CMK (cell line): Measurements from ENCODE around the gene CNNM3.

Experiments
- DNase-seq: peaks from one replicate; pipeline ENCODE4 v3.0.0-alpha.2; 2010; ENCODE audit warnings: low read depth

The CNNM3 gene

GRCh38 chr2:96819128-96819875 lies 3.2 kb downstream of the CNNM3 start:
- peak; percentile 45 for DNase-seq

GRCh38 chr2:96819876-96820511 lies 3.9 kb downstream of the CNNM3 start:
- DNase-seq, result no peak

- DNase-seq, result no peak
These were observed 5.1 kb downstream of the CNNM3 start for GRCh38 chr2:96821113-96821675.

GRCh38 chr2:96822786-96823185 lies 6.7 kb downstream of the CNNM3 start:
- DNase-seq, result no peak

GRCh38 chr2:96823198-96823597 lies 7.1 kb downstream of the CNNM3 start:
- no peak for DNase-seq

- DNase-seq, result no peak
These were observed 8.2 kb downstream of the CNNM3 start for GRCh38 chr2:96824079-96824870.

GRCh38 chr2:96825057-96825456 lies 9.0 kb downstream of the CNNM3 start:
- DNase-seq, result no peak

- DNase-seq, result no peak
These were observed 10.6 kb downstream of the CNNM3 start for GRCh38 chr2:96826546-96827278.

GRCh38 chr2:96828436-96828835 lies 12.4 kb downstream of the CNNM3 start:
- no peak for DNase-seq

- no peak for DNase-seq
These were observed 12.8 kb downstream of the CNNM3 start for GRCh38 chr2:96828874-96829273.

- no peak for DNase-seq
These were observed 14.0 kb downstream of the CNNM3 start for GRCh38 chr2:96830044-96830562.

GRCh38 chr2:96831679-96832078 lies 15.6 kb downstream of the CNNM3 start:
- no peak for DNase-seq

- DNase-seq, result no peak
These were observed 16.3 kb downstream of the CNNM3 start for GRCh38 chr2:96832408-96832753.

- DNase-seq, result no peak
These were observed 16.9 kb downstream of the CNNM3 start for GRCh38 chr2:96832754-96833507.

GRCh38 chr2:96835830-96836229 lies 19.8 kb downstream of the CNNM3 start:
- DNase-seq, result no peak

GRCh38 chr2:96837575-96837974 lies 21.5 kb downstream of the CNNM3 start:
- DNase-seq, result no peak

GRCh38 chr2:96838345-96839292 lies 22.6 kb downstream of the CNNM3 start:
- no peak for DNase-seq

GRCh38 chr2:96839293-96839874 lies 23.3 kb downstream of the CNNM3 start:
- DNase-seq, result no peak
